K562 (cell line): ENCODE measurements around the gene CD38. TPM values are rescaled to one million over a fixed set of nuclear protein-coding genes. Genes with fewer than 3 reads are reported as not detected.

Experiments used
- ATAC-seq: fragments of 200-7000 bp; cut with Tn5 transposase; 3 replicates; pipeline ENCODE4 v1.9.1; 2020; ENCODE audit warnings: moderate library complexity
- BruUV-seq: library from RNA; stranded (reverse); fragments of 400-500 nt; replicated peaks from 2 replicates; lab custom pipeline; 2021; lab: Mats Ljungman, UMichigan
- CTCF ChIA-PET: fragments of 300-600 bp; formaldehyde crosslinking; extraction: SDS; loops from one replicate; lab custom pipeline; 2021; ENCODE audit warnings: low intra/inter-chr PET ratio; lab: Yijun Ruan, JAX
- POLR2A ChIA-PET: fragments of 300-600, 350-650 bp; sonication (Branson Sonifier 250); formaldehyde crosslinking; extraction: SDS; loops from one replicate; lab custom pipeline; 2021; ENCODE audit warnings: antibody characterized with exemption, inconsistent platforms; lab: Yijun Ruan, JAX
- DNase-seq, 4 experiments: peaks; one replicate each; pipeline versions ENCODE4 v3.0.0 to v3.0.0-alpha.2; 2011 to 2018; ENCODE audit warnings: low spot score in 3 of 4, mixed read lengths in 3 of 4; ENCODE audit errors: extremely low read depth in 1 of 4
- FAIRE-seq: peaks from 2 replicates; lab custom pipeline; 2011; peaks lifted over from hg19 to GRCh38; lab: Jason Lieb, UNC
- H2AFZ ChIP-seq: 2 replicates; pipeline ENCODE4 v1.6.0; 2011; ENCODE audit warnings: low read depth, low read length, control low read depth, inconsistent platforms
- H3K27ac ChIP-seq: fragments of 200-600 bp; 3 replicates; pipeline ENCODE4 v1.8.0; 2011; ENCODE audit warnings: low read depth, mild to moderate bottlenecking, control low read depth, inconsistent platforms, low read length, moderate library complexity, mixed read lengths; ENCODE audit errors: extremely low read depth
- H3K27me3 ChIP-seq, 2 experiments: fragments of 300-600 bp in 1 of 2; 2 replicates in 1 of 2; 3 replicates in 1 of 2; pipeline versions ENCODE4 v1.6.0 to v1.8.0; 2011; ENCODE audit warnings: inconsistent platforms in 2 of 2, low read length in 2 of 2, mild to moderate bottlenecking in 1 of 2, mixed read lengths in 1 of 2, moderate library complexity in 1 of 2; ENCODE audit not compliant: control insufficient read depth in 2 of 2, insufficient read depth in 2 of 2
- H3K36me3 ChIP-seq: fragments of 300-600 bp; 3 replicates; pipeline ENCODE4 v1.8.0; 2011; ENCODE audit warnings: mild to moderate bottlenecking, low read length, inconsistent platforms; ENCODE audit not compliant: control insufficient read depth, insufficient read depth
- H3K4me1 ChIP-seq, 2 experiments: fragments of 200-600 bp in 1 of 2; replicated peaks in 1 of 2; 2 replicates in 1 of 2; 3 replicates in 1 of 2; pipeline versions ENCODE4 v1.5.1 to v1.8.0; 2011; ENCODE audit warnings: inconsistent platforms in 2 of 2, low read length in 2 of 2, mild to moderate bottlenecking in 1 of 2, mixed read lengths in 1 of 2, moderate library complexity in 1 of 2; ENCODE audit not compliant: control insufficient read depth in 2 of 2, insufficient read depth in 2 of 2
- H3K4me2 ChIP-seq: 2 replicates; pipeline ENCODE4 v1.6.1; 2011; ENCODE audit warnings: low read length, control low read depth, inconsistent platforms, mixed read lengths; ENCODE audit not compliant: insufficient read depth
- H3K4me3 ChIP-seq: fragments of 200-600 bp; sonication (generic), shearing (Covaris generic); 2 replicates; pipeline ENCODE4 v1.5.1; 2016; ENCODE audit warnings: control low read depth, inconsistent platforms
- H3K79me2 ChIP-seq: fragments of 200-600 bp; 3 replicates; pipeline ENCODE4 v1.8.0; 2011; ENCODE audit warnings: low read length, inconsistent platforms; ENCODE audit not compliant: control insufficient read depth, insufficient read depth
- H3K9ac ChIP-seq, 2 experiments: 2 replicates each; pipeline versions ENCODE4 v1.6.0 to v1.6.1; 2011; ENCODE audit warnings: low read depth in 2 of 2, low read length in 2 of 2, control low read depth in 1 of 2, inconsistent platforms in 1 of 2, mild to moderate bottlenecking in 1 of 2, mixed read lengths in 1 of 2; ENCODE audit not compliant: insufficient read depth in 1 of 2
- H3K9me1 ChIP-seq: one replicate; pipeline ENCODE4 v1.6.0; 2011; ENCODE audit warnings: inconsistent platforms, mild to moderate bottlenecking, low read length, moderate library complexity; ENCODE audit not compliant: control insufficient read depth, insufficient read depth
- H3K9me3 ChIP-seq: replicated peaks from 2 replicates; pipeline ENCODE4 v1.5.1; 2011; ENCODE audit warnings: low read depth, low read length, inconsistent platforms; ENCODE audit not compliant: control insufficient read depth, insufficient read depth
- H4K20me1 ChIP-seq: replicated peaks from 2 replicates; pipeline ENCODE4 v1.6.1; 2011; ENCODE audit warnings: low read length, inconsistent platforms, mixed read lengths; ENCODE audit not compliant: control insufficient read depth, insufficient read depth
- BRD9 ChIP-seq: fragments of 450-650 bp; IDR thresholded peaks from 2 replicates; pipeline ENCODE4 v1.6.1; 2018; ENCODE audit warnings: low read depth; ENCODE audit not compliant: partially characterized antibody
- FOXA1 ChIP-seq: fragments of 450-650 bp; IDR thresholded peaks from 2 replicates; pipeline ENCODE4 v1.6.1; 2016; ENCODE audit warnings: mild to moderate bottlenecking, borderline replicate concordance
- GTF2E2 ChIP-seq: fragments of 200-800 bp; sonication (Bioruptor generic); IDR thresholded peaks from 2 replicates; pipeline ENCODE4 v1.6.1; 2016; ENCODE audit warnings: missing genetic modification characterization, missing compliant biosample characterization
- HNRNPH1 ChIP-seq: fragments of 200-400 bp; formaldehyde crosslinking; optimal IDR thresholded peaks from 2 replicates; pipeline ENCODE3; 2017; ENCODE audit warnings: low read depth, mild to moderate bottlenecking, low read length, moderate library complexity
- NUFIP1 ChIP-seq: fragments of 450-650 bp; IDR thresholded peaks from 2 replicates; pipeline ENCODE4 v1.6.1; 2018; ENCODE audit not compliant: partially characterized antibody
- PRPF4 ChIP-seq: fragments of 200-400 bp; formaldehyde crosslinking; IDR thresholded peaks from one replicate; pipeline ENCODE4 v1.6.1; 2017; ENCODE audit warnings: low read length, low read depth, mild to moderate bottlenecking; ENCODE audit not compliant: insufficient read depth, poor library complexity, severe bottlenecking
- TFE3 ChIP-seq: fragments of 450-650 bp; formaldehyde crosslinking; IDR thresholded peaks from 2 replicates; pipeline ENCODE4 v1.4.0; 2020; ENCODE audit warnings: mild to moderate bottlenecking, mixed read lengths
- THRA ChIP-seq: fragments of 450-650 bp; IDR thresholded peaks from 2 replicates; pipeline ENCODE4 v1.6.1; 2017; ENCODE audit warnings: mild to moderate bottlenecking, moderate library complexity
- ZNF586 ChIP-seq: fragments of 450-650 bp; formaldehyde crosslinking; conservative IDR thresholded peaks from 2 replicates; pipeline ENCODE4 v1.4.0; 2020; ENCODE audit warnings: mild to moderate bottlenecking, moderate library complexity
- WGBS: fragments of 100-300 bp; shearing (Covaris generic); methylation state at CpG from one replicate; pipeline ENCODE4 v1.1.6; 2016; ENCODE audit warnings: low coverage, mixed read lengths; ENCODE audit not compliant: insufficient coverage; ENCODE audit errors: missing lambda C conversion rate; 5-methylcytosine and 5-hydroxymethylcytosine counted together
- in situ Hi-C: fragments of 300-500 bp; cut with MboI; formaldehyde crosslinking; loops from 4 replicates; pipeline ENCODE4 v1.15.0; 2018; ENCODE audit warnings: inconsistent platforms, mixed read lengths
- intact Hi-C: fragments of 100-400 bp; cut with micrococcal nuclease; formaldehyde crosslinking; loops from 2 replicates; pipeline ENCODE4 v1.14.2; 2022
- polyA plus RNA-seq, 8 experiments: library from polyadenylated mRNA; depleted of rRNA in 4 of 8; stranded (reverse) in 5 of 8; unstranded in 3 of 8; fragments of >200 nt; fragmentation: Nextera tagmentation in 2 of 8; fragmentation: Illumina TruSeq in 1 of 8; extraction: Ambion mirVana in 2 of 8; extraction: Trizol in 1 of 8; gene quantifications; 2 replicates each; pipeline versions ENCODE4 v1.2.1 to v1.2.3, GENCODE V29; 2011 to 2014; ENCODE audit warnings: inconsistent platforms in 1 of 8, missing spikeins in 1 of 8
- total RNA-seq, 7 experiments: library from RNA; depleted of rRNA in 6 of 7; stranded (reverse); fragments of >200 nt in 6 of 7; fragmentation: Illumina TruSeq in 2 of 7; extraction: Trizol in 2 of 7; gene quantifications; 2 replicates each; pipeline versions ENCODE4 v1.2.1 to v1.2.3, GENCODE V29; 2011 to 2021; ENCODE audit warnings: low replicate concordance in 1 of 7
- TF ChIP-seq, protein P1 (sequence below): sonication (generic); formaldehyde crosslinking; IDR thresholded peaks from 2 replicates; pipeline ENCODE4 v1.8.0; 2023; ENCODE audit warnings: mild to moderate bottlenecking, missing genetic modification reagents
- TF ChIP-seq, protein P2 (sequence below): fragments of 250-450 bp; sonication (Bioruptor Pico); IDR thresholded peaks from 2 replicates; pipeline ENCODE4 v1.8.0; 2021; ENCODE audit warnings: moderate library complexity, mild to moderate bottlenecking, inconsistent platforms
- TF ChIP-seq, protein P3 (sequence below): sonication (generic); formaldehyde crosslinking; IDR thresholded peaks from 2 replicates; pipeline ENCODE4 v1.8.1; 2022; ENCODE audit warnings: missing genetic modification reagents

The CD38 gene
- total and polyA plus RNA-seq, 9 of the 15 experiments (the other 6 are each of a cell fraction or from before 2014, with no cell fraction given), result 0.04 to 0.06 (median 0.04) TPM; not detected in 5

GRCh38 chr4:15751153-15751552 is 27.0 kb upstream of the CD38 start (continued):
- TF ChIP-seq TFE3 (CRISPR knock-in tag), result peak; percentile 56
- TF ChIP-seq, protein P1, sequence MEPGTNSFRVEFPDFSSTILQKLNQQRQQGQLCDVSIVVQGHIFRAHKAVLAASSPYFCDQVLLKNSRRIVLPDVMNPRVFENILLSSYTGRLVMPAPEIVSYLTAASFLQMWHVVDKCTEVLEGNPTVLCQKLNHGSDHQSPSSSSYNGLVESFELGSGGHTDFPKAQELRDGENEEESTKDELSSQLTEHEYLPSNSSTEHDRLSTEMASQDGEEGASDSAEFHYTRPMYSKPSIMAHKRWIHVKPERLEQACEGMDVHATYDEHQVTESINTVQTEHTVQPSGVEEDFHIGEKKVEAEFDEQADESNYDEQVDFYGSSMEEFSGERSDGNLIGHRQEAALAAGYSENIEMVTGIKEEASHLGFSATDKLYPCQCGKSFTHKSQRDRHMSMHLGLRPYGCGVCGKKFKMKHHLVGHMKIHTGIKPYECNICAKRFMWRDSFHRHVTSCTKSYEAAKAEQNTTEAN, result no peak

- H3K4me2 ChIP-seq, result no peak overlapping the region
- no peak for FAIRE-seq
- H3K36me3 ChIP-seq, result no peaks in the 10 kb centered on the region
- no peak overlapping the region for H3K27ac ChIP-seq
- no peaks in the 10 kb centered on the region for H3K9me1 ChIP-seq
- H3K4me3 ChIP-seq, result no peak overlapping the region
- in situ Hi-C loops, result no loop called here
- ATAC-seq, result no peak
- peaks cover 0 to 10% of the 10 kb centered on the region in 2 experiments; a peak in 1 of 5 replicates for H3K27me3 ChIP-seq
- H3K79me2 ChIP-seq, result no peaks in the 10 kb centered on the region
- no peaks in the 10 kb centered on the region for H3K4me1 ChIP-seq
- no peak for DNase-seq
- no TSS peak for BruUV-seq
- ChIA-PET POLR2A (no interaction called here), CTCF (no interaction called here)
- H3K9me3 ChIP-seq, result no peaks in the 10 kb centered on the region
- H2AFZ ChIP-seq, result no peak overlapping the region
- no peaks in the 10 kb centered on the region for H4K20me1 ChIP-seq
- intact Hi-C loops, result no loop called here
- 0% methylated on average over 6 of the region's 6 CpGs for WGBS
- H3K9ac ChIP-seq, result no peak overlapping the region
- no peak for TF ChIP-seq FOXA1
- no peak for TF ChIP-seq HNRNPH1
- TF ChIP-seq BRD9, result no peak
- TF ChIP-seq PRPF4, result no peak
- no peak for TF ChIP-seq ZNF586
- TF ChIP-seq GTF2E2 (tag), result no peak
- no peak for TF ChIP-seq NUFIP1
- TF ChIP-seq THRA, result no peak
- TF ChIP-seq, protein P2, sequence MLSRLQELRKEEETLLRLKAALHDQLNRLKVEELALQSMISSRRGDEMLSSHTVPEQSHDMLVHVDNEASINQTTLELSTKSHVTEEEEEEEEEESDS (CRISPR knock-in tag), result no peak
- TF ChIP-seq, protein P3, sequence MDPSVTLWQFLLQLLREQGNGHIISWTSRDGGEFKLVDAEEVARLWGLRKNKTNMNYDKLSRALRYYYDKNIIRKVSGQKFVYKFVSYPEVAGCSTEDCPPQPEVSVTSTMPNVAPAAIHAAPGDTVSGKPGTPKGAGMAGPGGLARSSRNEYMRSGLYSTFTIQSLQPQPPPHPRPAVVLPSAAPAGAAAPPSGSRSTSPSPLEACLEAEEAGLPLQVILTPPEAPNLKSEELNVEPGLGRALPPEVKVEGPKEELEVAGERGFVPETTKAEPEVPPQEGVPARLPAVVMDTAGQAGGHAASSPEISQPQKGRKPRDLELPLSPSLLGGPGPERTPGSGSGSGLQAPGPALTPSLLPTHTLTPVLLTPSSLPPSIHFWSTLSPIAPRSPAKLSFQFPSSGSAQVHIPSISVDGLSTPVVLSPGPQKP (CRISPR knock-in tag), result no peak
These were observed 25.0 kb upstream of the CD38 start for GRCh38 chr4:15753081-15753480.
